ENCODE results near the gene SLCO1A2. TPM values are rescaled to one million over a fixed set of nuclear protein-coding genes. Genes with fewer than 3 reads are reported as not detected.
"Not testable (repeated sequence)": the region's sequence is repeated elsewhere in the genome, so short reads cannot be mapped to it uniquely, and the experiment has no call there.

Gene SLCO1A2, protein sequence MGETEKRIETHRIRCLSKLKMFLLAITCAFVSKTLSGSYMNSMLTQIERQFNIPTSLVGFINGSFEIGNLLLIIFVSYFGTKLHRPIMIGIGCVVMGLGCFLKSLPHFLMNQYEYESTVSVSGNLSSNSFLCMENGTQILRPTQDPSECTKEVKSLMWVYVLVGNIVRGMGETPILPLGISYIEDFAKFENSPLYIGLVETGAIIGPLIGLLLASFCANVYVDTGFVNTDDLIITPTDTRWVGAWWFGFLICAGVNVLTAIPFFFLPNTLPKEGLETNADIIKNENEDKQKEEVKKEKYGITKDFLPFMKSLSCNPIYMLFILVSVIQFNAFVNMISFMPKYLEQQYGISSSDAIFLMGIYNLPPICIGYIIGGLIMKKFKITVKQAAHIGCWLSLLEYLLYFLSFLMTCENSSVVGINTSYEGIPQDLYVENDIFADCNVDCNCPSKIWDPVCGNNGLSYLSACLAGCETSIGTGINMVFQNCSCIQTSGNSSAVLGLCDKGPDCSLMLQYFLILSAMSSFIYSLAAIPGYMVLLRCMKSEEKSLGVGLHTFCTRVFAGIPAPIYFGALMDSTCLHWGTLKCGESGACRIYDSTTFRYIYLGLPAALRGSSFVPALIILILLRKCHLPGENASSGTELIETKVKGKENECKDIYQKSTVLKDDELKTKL
- under 1 TPM in 1 of 3 donors, not detected in 2; 0.01 TPM for polyA plus RNA-seq

DNA sequence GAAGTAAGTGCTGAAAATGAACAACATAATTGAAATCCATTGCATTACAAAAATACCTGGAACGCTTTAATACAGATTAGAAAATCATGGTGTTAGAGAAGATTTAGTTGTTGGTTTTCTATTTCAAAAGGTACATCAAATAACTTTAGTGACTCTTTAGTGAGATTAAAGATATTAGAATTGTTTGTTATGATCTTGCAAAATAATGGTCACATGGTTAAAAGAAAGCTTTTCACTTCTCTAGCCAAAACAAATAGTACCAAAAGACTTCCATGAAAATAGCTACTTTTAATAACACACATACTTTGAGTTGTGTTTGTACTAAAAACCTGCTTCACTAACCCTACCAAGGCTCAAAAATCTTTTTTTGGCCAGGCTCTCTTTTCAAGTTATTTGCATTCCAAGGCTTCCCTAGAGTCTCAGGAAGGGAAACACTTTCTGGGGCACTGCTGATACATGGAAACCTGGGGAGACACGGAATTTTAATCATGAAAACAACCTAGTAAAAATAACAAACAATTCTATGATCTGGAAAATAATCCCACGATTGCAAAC lies at the start of gene SLCO1A2:
TSS of gene SLCO1A2 (minus strand) at position 147 of the 555 bp plus-strand sequence. CDS start 270 bp downstream, outside the sequence.
- 65 to 72% (median 68%) methylated on average over 3 of the region's 3 CpGs for WGBS, 3 donors
- H3K27ac ChIP-seq (ENCODE audit: low read depth, low read length): no peak within 1 kb of the TSS

DNA sequence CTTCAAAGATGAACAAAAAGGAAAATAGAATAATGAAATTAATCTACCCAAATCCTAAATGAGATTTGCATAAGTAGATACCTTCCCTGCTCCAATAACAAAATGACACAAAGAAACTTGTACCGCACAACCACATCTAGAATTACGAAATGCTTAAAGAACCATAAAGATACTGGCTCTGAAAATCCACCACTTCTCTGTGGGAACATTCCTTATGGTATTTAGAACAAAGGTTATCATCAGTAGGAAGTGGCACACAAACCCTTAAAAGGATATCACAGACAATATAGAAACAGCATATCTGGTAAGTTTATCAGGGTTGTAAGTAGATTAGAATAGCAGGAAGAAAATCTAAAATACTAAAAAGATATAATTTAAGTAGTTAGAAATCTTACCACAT lies 49.5 kb upstream of the SLCO1A2 start:
- no peak overlapping the region for H3K27ac ChIP-seq (ENCODE audit: low read depth, low read length)
- WGBS, 3 donors: 33 to 74% (median 65%) methylated on average over 2 of the region's 2 CpGs

DNA sequence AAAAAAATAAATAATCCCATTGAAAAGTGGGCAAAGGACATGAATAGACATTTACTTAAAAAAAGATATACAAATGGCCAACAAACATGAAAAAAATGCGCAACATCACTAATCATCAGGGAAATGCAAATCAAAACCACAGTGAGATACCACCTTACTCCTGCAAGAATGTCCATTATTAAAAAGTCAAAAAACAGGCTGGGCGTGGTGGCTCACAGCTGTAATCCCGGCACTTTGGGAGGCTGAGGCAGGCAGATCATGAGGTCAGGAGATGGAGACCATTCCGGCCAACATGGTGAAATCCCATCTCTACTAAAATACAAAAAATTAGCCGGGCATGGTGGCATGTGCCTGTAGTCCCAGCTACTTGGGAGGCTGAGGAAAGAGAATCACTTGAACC lies 46.6 kb upstream of the SLCO1A2 start:
- not testable (repeated sequence) for H3K27ac ChIP-seq (ENCODE audit: low read depth, low read length)
- WGBS, 3 donors: 88 to 93% (median 90%) methylated on average over 5 of the region's 5 CpGs

DNA sequence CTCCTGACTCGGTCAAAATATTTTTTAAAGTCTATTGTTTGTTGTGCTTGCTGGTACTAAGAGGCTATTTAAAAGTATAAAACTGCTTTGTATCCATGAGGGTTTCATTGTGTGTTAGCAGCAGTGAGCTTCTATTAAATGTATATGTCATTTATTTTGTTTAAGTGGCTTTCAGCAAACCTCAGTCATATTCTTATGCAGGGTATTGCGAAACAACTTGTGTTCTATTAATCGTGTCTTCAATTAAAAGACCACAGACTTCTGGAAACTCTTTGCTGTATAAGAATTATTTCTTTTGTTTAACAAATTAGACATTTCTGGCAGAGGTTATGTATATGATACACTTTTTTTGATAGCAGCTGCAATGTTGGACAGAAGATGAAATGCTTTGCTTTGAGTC lies 44.5 kb upstream of the SLCO1A2 start:
- 84 to 88% (median 86%) methylated on average over 3 of the region's 3 CpGs for WGBS, 3 donors
- no peak overlapping the region for H3K27ac ChIP-seq (ENCODE audit: low read depth, low read length)

DNA sequence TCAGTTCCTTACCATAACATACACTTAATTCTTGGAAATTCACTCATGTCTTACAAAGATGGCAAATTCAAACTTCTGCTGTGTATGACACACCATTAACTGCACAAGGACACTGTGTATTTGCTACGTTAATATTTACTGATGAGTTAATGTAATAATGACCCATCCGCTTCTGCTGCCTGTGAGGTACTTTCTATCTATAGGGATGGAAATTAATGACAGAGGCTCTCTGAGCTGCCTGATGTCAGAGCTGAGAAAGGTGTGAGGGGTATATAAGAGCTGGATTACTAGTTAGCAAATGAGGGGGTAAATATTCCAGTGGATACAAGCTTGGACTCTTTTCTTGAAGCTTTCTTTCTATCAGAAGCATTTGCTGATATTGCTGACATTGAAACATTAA lies 37.9 kb upstream of the SLCO1A2 start, which contains the start of gene IAPP:
TSS of gene IAPP (plus strand) at position 301 of the 400 bp plus-strand sequence. CDS start 450 bp downstream, outside the sequence.
- WGBS, 3 donors: 65 to 83% (median 80%) methylated on average over 2 of the region's 2 CpGs
- no peak within 1 kb of the TSS for H3K27ac ChIP-seq (ENCODE audit: low read depth, low read length)

DNA sequence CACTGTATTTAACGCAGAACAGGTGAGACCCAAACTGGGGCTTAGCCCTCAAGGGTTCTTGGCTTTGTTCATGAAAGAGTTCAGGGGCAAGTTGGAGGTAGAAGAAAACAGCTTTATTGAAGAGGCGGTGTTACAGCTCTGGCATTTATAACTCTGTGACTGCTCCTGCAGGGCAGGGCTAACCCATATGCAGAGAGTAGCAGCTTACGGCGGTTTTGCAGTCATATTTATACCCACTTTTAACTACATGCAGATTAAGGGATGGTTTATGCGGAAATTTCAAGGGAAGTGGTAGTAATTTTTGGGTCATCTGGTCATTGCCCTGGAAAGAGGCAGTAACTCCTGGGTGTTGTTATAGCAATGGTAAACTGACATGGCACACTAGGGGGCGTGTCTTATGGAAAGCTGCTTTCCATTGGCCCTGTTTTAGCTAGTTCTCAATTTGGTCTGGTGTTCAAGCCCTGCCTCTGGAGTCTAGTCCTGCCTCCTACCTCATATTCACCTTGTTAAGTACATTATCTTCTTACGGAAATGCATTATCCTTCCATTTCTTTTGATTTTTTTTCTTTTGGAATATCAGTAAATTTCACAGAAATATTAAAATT lies 36.2 kb upstream of the SLCO1A2 start:
- no peak overlapping the region for H3K27ac ChIP-seq (ENCODE audit: low read depth, low read length)
- WGBS, 3 donors: 81 to 86% (median 86%) methylated on average over 7 of the region's 7 CpGs

DNA sequence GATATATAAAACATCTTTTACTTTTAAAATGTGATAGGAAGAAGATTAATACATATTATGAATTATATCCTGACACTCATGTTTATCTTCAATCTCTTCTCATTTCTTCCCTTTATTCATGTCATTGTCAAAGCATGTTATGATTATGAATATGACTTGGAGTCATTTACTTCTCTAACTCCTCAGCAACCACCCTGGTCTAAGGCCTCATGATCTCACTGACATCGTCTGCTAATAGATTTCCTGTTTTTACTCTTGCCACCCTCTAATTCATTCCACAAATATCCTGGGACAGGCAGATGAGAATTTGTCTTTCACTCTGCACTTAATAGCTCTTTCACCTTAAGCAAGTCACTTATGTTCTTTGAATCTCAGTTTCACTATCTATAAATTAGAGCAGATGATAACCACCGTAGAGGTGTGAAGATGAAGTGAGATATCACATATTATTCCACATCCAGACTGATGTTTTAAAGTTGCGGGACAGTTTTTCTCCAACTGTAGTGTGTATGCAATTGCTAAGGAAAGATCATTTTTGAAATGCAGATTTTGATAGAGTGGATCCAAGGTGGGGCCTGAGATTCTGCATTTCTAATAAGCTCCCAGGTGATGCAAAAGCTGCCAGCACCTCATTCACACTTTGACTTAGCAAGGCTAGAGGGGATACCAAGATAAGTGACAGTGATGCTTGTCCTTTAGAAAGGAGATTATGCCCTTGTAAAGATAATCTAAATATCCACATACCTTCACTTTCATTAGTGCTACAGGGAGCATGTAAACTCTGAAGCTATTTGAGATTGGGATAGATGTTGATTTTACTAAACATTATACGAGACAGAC lies 34.6 kb upstream of the SLCO1A2 start:
- no peak overlapping the region for H3K27ac ChIP-seq (ENCODE audit: low read depth, low read length)
- WGBS, 3 donors: 52 to 55% (median 53%) methylated on average over 4 of the region's 4 CpGs

DNA sequence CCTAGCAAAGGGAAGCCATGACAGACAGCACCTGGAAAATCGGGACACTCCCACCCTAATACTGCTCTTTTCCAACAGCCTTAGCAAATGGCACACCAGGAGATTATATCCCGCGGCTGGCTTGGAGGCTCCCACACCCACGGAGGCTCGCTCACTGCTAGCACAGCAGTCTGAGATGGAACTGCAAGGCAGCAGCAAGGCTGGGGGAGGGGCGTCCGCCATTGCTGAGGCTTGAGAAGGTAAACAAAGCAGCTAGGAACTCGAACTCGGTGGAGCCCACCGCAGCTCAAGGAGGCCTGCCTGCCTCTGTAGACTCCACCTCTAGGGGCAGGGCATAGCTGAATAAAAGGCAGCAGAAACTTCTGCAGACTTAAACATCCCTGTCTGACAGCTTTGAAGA lies 25.9 kb upstream of the SLCO1A2 start:
- H3K27ac ChIP-seq (ENCODE audit: low read depth, low read length): not testable (repeated sequence)
- 81 to 85% (median 82%) methylated on average over 10 of the region's 10 CpGs for WGBS, 3 donors

DNA sequence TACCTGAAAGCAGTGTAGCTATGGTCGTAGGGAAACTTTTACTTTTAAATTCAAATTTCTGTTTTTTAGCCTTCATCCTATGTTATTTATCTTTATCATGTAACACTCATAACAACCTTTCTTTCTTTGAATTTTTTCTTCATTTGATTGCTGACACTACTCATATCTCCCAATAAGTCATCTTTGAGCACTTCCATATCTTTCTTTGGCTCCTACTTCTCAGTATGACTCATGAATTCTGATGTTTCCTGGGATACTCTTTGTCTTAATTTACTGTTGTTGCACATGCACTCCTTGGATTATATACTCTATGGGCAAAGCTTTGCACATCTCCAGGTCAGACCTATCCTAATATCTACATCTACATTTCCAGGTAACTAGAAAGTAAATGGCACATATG lies 19.9 kb upstream of the SLCO1A2 start:
- WGBS, 3 donors: 81 to 91% (median 85%) methylated on average over 1 of the region's 1 CpG
- no peak overlapping the region for H3K27ac ChIP-seq (ENCODE audit: low read depth, low read length)

DNA sequence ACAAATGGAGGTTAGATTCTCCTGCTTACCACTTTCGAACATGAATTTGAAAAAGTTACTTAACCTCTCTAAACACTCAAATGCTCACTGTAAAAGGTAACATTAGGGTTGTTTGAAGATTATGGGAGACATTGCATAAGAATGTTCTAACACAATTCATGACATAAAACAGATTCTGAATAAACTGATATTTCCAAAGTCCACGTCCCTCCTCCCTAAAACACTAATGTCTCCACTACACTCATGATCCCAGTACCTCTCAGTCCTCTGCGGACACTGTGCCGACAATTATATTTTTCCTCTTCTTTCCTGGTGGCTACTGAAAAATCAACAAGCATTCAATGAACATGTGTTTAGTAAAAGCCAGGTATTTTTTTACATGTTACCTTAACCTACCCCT lies 19.2 kb upstream of the SLCO1A2 start:
- no peak overlapping the region for H3K27ac ChIP-seq (ENCODE audit: low read depth, low read length)
- 74 to 85% (median 76%) methylated on average over 4 of the region's 4 CpGs for WGBS, 3 donors

DNA sequence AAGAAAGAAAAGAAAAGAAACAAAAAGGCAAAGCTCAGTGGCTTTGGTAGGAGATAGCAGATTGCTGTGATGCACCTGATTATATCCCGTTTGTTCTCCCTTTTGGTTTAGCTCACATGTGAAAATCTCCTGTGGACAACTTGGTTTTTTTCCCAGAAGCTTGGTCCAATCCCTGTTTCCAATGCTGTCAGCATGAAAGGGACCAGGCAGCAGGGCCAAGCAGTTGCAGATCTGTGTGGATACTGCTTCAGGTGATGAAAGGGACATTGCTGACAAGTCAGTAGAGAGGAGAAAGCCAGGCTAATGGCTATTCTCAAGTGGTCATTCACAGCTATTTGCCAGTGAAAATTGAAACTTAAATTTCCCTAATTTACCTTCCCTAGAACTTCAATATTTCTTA lies 18.8 kb upstream of the SLCO1A2 start:
- no peak overlapping the region for H3K27ac ChIP-seq (ENCODE audit: low read depth, low read length)
- 26 to 44% (median 32%) methylated on average over 1 of the region's 1 CpG for WGBS, 3 donors

DNA sequence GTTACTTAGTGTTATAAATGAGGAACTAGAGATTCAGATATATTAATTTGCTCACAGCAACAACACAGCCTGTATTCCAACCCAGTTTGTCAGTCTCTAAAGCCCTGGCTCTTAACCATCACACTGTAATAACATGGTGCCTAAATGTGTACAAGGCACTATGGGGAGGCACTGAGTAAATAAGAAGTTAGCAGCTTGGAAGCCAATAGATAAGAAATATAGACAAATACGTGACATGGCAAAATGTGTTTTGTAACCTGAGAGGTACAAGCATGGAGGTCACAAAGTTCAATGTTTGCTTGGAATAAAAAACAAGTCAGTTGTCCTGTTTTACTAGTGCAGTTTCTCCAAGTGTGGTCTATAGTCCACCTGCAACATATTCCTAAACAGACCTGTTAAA lies 16.3 kb upstream of the SLCO1A2 start:
- 21 to 63% (median 56%) methylated on average over 1 of the region's 1 CpG for WGBS, 3 donors
- H3K27ac ChIP-seq (ENCODE audit: low read depth, low read length): no peak overlapping the region

DNA sequence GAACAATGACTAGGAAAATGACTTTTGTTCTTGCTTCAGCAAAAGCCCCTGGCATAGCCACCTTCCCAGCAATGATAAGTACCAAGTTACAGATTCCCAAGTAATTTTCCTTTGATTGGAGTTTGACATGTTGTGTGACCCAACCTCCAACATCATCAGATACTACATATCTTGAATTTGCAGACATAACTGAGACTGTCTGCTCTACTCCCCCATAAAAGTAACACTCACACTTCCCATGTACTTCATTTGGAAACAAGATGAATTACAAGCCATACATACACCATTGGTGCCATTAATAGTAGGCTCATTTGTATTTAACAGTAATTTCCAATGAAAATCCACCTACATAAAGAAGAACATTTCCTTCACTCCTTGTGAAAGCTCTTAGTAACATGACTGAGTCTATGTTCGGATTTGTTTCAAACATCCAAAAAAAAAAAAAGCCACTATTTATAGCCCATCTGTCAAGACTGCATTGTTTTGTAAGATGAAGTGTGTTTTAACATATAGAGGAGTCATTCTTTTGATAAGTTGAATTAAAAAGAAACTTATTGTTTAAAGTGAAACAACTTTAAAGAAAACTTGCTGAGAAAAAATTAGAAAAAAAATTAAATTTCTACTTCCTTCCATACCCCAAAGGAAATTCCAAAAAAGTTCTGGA lies 12.0 kb upstream of the SLCO1A2 start:
- H3K27ac ChIP-seq (ENCODE audit: low read depth, low read length): no peak overlapping the region
- 30 to 35% (median 31%) methylated on average over 1 of the region's 1 CpG for WGBS, 3 donors

DNA sequence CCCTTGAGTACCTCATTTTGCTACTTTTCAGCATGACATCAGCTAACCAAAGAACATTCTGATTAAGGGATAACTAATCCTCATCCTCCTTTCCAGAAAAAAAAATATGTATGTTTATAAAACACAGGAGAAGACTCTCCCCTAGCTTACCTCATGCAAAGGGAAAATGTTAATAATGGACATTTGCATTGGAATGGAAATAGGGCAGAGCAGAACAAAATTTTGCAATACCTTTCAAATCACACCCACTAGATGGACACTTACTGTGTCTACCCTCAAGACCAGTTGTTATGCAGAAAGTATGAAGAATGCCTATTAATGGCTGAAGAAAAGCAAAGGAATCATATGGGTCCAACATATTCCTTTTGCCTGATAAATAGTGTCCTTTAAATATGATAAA lies 8.9 kb upstream of the SLCO1A2 start:
- H3K27ac ChIP-seq (ENCODE audit: low read depth, low read length): no peak overlapping the region

DNA sequence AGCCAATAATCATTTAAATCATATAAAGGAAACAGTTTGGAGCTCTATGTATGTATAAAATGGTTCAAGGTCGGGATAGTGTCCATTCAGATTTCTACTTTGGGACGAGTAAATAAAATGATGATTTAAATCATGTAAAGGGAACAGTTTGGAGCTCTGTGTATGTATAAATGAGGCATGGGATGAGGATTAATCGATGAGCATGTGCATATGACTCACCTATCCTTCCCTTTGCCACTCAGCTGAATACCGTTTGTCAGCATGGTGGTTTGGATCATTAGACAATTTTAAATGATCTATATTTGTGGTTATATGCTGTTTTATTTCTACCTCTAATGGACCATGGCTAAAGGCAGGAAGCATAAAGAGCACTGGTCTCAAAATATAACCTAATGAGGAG lies 7.1 kb upstream of the SLCO1A2 start:
- WGBS, 3 donors: 72 to 78% (median 75%) methylated on average over 4 of the region's 4 CpGs
- no peak overlapping the region for H3K27ac ChIP-seq (ENCODE audit: low read depth, low read length)

DNA sequence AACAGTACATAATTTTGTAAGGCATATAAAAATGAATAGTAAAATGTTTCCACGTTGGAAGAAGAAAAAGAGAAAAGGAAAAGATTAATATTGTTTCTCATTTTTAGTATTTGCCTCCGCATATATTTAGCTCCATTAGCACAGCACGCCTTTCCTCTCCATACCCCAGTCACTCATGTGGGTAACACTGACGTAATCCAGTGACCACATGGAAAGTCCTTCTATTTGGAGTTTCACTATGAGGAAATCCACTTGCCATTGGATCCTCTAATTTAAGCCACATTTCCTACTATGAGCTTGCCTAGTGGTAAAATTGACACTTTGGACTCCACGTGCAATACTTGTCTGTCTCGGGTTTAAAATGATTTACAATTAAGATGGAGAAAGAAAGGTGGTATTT lies 5.7 kb upstream of the SLCO1A2 start:
- H3K27ac ChIP-seq (ENCODE audit: low read depth, low read length): no peak overlapping the region
- WGBS, 3 donors: 73 to 79% (median 79%) methylated on average over 6 of the region's 6 CpGs

DNA sequence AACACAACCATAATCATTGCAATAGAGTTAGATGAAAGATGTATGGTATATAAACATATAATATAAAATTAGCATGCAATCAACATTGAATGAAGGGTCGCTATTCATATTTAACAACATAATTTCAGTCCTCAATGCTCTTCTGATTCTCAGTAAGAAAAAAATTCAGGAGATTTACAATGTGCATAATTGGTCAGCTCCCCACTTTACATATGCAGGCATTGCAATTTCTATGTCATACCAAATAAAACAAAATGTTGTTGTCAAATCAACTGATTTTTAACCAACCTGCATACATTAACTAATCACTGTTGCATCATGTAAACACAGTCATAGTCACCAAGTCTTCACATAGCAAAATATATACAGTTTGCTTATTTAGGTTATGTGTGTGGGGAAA lies 5.2 kb upstream of the SLCO1A2 start:
- 81 to 90% (median 82%) methylated on average over 1 of the region's 1 CpG for WGBS, 3 donors
- no peak overlapping the region for H3K27ac ChIP-seq (ENCODE audit: low read depth, low read length)

Data from adipose tissue (tissue), 3 donors.